ENCODE results near the gene TMX2. TPM values are rescaled to one million over a fixed set of nuclear protein-coding genes. Genes with fewer than 3 reads are reported as not detected.
A peak's percentile ranks its signal among the peaks of the same experiment; 100 is the strongest.

Gene TMX2
- total and polyA plus RNA-seq, 10 of the 15 experiments (the other 5 are each of a cell fraction or from before 2014, with no cell fraction given) = 64.3 to 134 (median 91.6) TPM

DNA sequence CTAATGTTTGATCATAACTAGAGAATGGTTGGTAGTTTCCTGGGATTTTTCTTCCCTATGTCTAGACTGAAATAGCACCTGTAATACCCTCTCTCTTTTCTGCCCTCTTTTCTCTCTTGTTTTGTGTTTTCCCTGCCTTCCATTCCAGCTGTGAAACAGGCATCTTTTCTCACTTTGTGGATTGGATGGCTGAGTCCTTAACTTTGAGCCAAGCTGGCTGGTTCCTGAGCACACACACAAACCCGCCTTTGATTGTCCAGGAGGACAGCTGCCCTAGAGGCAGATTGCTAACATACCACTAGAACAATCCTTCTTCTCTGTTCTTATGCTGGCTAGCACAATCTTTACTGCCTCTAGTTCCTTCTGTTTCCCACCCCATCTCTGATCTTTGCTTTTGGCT lies 66.9 kb downstream of the TMX2 start:
- Histone ChIP-seq H3K9ac (ENCODE audit: control insufficient read depth, insufficient read depth, low read length) (no peak overlapping the region), H4K20me1 (ENCODE audit: control insufficient read depth, insufficient read depth) (no peaks in the 10 kb centered on the region), H3K4me1 (ENCODE audit: control insufficient read depth, insufficient read depth, low read length) (peaks cover 18% of the 10 kb centered on the region), H3K36me3 (ENCODE audit: control insufficient read depth in 2 of 2, insufficient read depth in 2 of 2, low read length in 1 of 2) (peaks cover 0 to 6% of the 10 kb centered on the region in 2 experiments; a peak in 1 of 4 replicates), H3K4me3 (no peak overlapping the region), H3K27ac (ENCODE audit: control insufficient read depth, insufficient read depth) (peak overlapping the region; percentile 43), H3K9me3 (replicated peaks; ENCODE audit: control insufficient read depth, insufficient read depth, low read length) (no peaks in the 10 kb centered on the region), H3K4me2 (ENCODE audit: control insufficient read depth, insufficient read depth) (0 out of 2 replicates have a peak overlapping the region, but pooled peaks have one; percentile 22), H3K27me3 (replicated peaks in 1 of 2; ENCODE audit: control insufficient read depth in 2 of 2, insufficient read depth in 2 of 2, low read length in 1 of 2) (no peaks in the 10 kb centered on the region), H2AFZ (ENCODE audit: control insufficient read depth, low read depth, low read length) (no peak overlapping the region), H3K79me2 (ENCODE audit: control insufficient read depth, insufficient read depth, low read length) (peaks cover 83% of the 10 kb centered on the region)
- ChIA-PET CTCF (interaction anchor here (1.2 to 10.8 kb wide), 5 partner anchors 9 to 211 kb away, joined by 3 to 69 read pairs (median 15); partner anchors contain the start of gene CTNND1), POLR2A (interaction anchor here (0.7 to 10.7 kb wide), 5 partner anchors 8 to 38 kb away, joined by 4 to 110 read pairs (median 4); partner anchors contain the start of genes CTNND1 and SELENOH), SMC1A (ENCODE audit: uncharacterized antibody, unreplicated experiment) (interaction anchor here (0.7 to 11.7 kb wide), 5 partner anchors 9 to 22 kb away, joined by 3 to 117 read pairs (median 10); partner anchors contain the start of gene CTNND1), RAD21 (ENCODE audit: unreplicated experiment) (interaction anchor here (1.7 to 7.8 kb wide), 4 partner anchors 15 to 27 kb away, joined by 4 to 41 read pairs (median 7); no protein-coding TSS in a partner anchor)
- BruUV-seq (replicated peaks) = no TSS peak
- no peak for TF ChIP-seq CEBPB (IDR thresholded peaks at IDR 0.05; ENCODE audit: borderline replicate concordance in 1 of 2, low read depth in 2 of 2, low read length in 2 of 2)
- TF ChIP-seq TCF12 (IDR thresholded peaks at IDR 0.05; ENCODE audit: low read depth, low read length) = no peak
- TF ChIP-seq ZBTB4 (CRISPR knock-in tag; IDR thresholded peaks at IDR 0.05) = no peak
- TF ChIP-seq CEBPZ (IDR thresholded peaks at IDR 0.05; ENCODE audit: low read depth, low read length) = no peak
- TF ChIP-seq E4F1 (IDR thresholded peaks at IDR 0.05; ENCODE audit: borderline replicate concordance, partially characterized antibody) = no peak
- TF ChIP-seq SREBF2 (IDR thresholded peaks at IDR 0.05; ENCODE audit: low read length) = no peak
- no peak for TF ChIP-seq YY1 (IDR thresholded peaks at IDR 0.05; ENCODE audit: low read depth, low read length)
- TF ChIP-seq BACH1 (IDR thresholded peaks at IDR 0.05; ENCODE audit: borderline replicate concordance) = no peak
- no peak for TF ChIP-seq RELA (IDR thresholded peaks at IDR 0.05; ENCODE audit: borderline replicate concordance, partially characterized antibody)
- TF ChIP-seq JUNB (IDR thresholded peaks at IDR 0.05) = no peak
- no peak for TF ChIP-seq ZNF622 (IDR thresholded peaks at IDR 0.05)
- no peak for TF ChIP-seq PKNOX1 (IDR thresholded peaks at IDR 0.05)
- no peak for TF ChIP-seq STAT1 (conservative IDR thresholded peaks at IDR 0.05)
- no peak for FAIRE-seq
- WGBS (ENCODE audit: insufficient coverage, insufficient replicate concordance, low lambda C conversion rate, missing lambda C conversion rate) = 50% methylated on average over 1 of the region's 1 CpG
- no peak for DNase-seq (ENCODE audit: low read depth, low spot score)
- in situ Hi-C loops (cut with MboI) = no loop called here
- intact Hi-C loops (cut with micrococcal nuclease; ENCODE audit: unreplicated experiment) = no loop called here
- ATAC-seq = peak; percentile 40
